Measurements from ENCODE around the gene HEXIM1.

HEXIM1 gene

GRCh38 chr17:45132572-45133463 lies 15.5 kb upstream of the HEXIM1 start:
- DNase-seq (ENCODE audit: low read depth), result no peak
- TF ChIP-seq CTCF (IDR thresholded peaks at IDR 0.05; ENCODE audit: control insufficient read depth, insufficient read depth, low read depth, low read length, missing control alignments), result peak; percentile 89
- H3K4me3 ChIP-seq (ENCODE audit: control insufficient read depth, low read depth, low read length), result peak overlapping the region; percentile 60

GRCh38 chr17:45135192-45135977 lies 12.9 kb upstream of the HEXIM1 start, which contains the start of gene ACBD4:
Gene ACBD4 (plus strand): TSS chr17:45135687. CDS start chr17:45136145, 458 bp downstream.
- peak; percentile 89 for DNase-seq (ENCODE audit: low read depth)
- peak within 1 kb of the TSS; percentile 61 for H3K4me3 ChIP-seq (ENCODE audit: control insufficient read depth, low read depth, low read length)
- peak; percentile 100 for TF ChIP-seq CTCF (IDR thresholded peaks at IDR 0.05; ENCODE audit: control insufficient read depth, insufficient read depth, low read depth, low read length, missing control alignments)

- H3K4me3 ChIP-seq (ENCODE audit: control insufficient read depth, low read depth, low read length), result peak overlapping the region; percentile 61
- no peak for DNase-seq (ENCODE audit: low read depth)
- TF ChIP-seq CTCF (IDR thresholded peaks at IDR 0.05; ENCODE audit: control insufficient read depth, insufficient read depth, low read depth, low read length, missing control alignments), result no peak
Measured at GRCh38 chr17:45135978-45136791, 12.1 kb upstream of the HEXIM1 start.

- TF ChIP-seq CTCF (IDR thresholded peaks at IDR 0.05; ENCODE audit: control insufficient read depth, insufficient read depth, low read depth, low read length, missing control alignments), result no peak
- no peak for DNase-seq (ENCODE audit: low read depth)
- H3K4me3 ChIP-seq (ENCODE audit: control insufficient read depth, low read depth, low read length), result no peak overlapping the region
Measured at GRCh38 chr17:45136846-45137560, 11.3 kb upstream of the HEXIM1 start.

- no peak for DNase-seq (ENCODE audit: low read depth)
- H3K4me3 ChIP-seq (ENCODE audit: control insufficient read depth, low read depth, low read length), result no peak overlapping the region
- no peak for TF ChIP-seq CTCF (IDR thresholded peaks at IDR 0.05; ENCODE audit: control insufficient read depth, insufficient read depth, low read depth, low read length, missing control alignments)
Measured at GRCh38 chr17:45137561-45138305, 10.5 kb upstream of the HEXIM1 start.
